GM06990 (cell line): ENCODE data around the gene EMCN.

Experiments used
- DNase-seq: peaks from one replicate; pipeline ENCODE4 v3.0.0-alpha.2; 2011; ENCODE audit not compliant: insufficient read length; ENCODE audit errors: extremely low read depth
- H3K27me3 ChIP-seq: replicated peaks from 2 replicates; pipeline ENCODE4 v1.6.0; 2011; ENCODE audit warnings: low read length; ENCODE audit not compliant: control insufficient read depth, insufficient read depth
- H3K36me3 ChIP-seq: 2 replicates; pipeline ENCODE4 v1.5.1; 2011; ENCODE audit warnings: low read length; ENCODE audit not compliant: control insufficient read depth, insufficient read depth
- H3K4me3 ChIP-seq: replicated peaks from 2 replicates; pipeline ENCODE4 v1.5.1; 2011; ENCODE audit warnings: low read depth, mild to moderate bottlenecking, control low read depth, low read length
- TF ChIP-seq, protein P1 (sequence below): IDR thresholded peaks from 2 replicates; pipeline ENCODE4 v1.5.1; 2011; ENCODE audit warnings: low read length, control low read depth, mild to moderate bottlenecking, inconsistent platforms; ENCODE audit not compliant: insufficient read depth, poor library complexity, severe bottlenecking

The EMCN gene, protein sequence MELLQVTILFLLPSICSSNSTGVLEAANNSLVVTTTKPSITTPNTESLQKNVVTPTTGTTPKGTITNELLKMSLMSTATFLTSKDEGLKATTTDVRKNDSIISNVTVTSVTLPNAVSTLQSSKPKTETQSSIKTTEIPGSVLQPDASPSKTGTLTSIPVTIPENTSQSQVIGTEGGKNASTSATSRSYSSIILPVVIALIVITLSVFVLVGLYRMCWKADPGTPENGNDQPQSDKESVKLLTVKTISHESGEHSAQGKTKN

DNA sequence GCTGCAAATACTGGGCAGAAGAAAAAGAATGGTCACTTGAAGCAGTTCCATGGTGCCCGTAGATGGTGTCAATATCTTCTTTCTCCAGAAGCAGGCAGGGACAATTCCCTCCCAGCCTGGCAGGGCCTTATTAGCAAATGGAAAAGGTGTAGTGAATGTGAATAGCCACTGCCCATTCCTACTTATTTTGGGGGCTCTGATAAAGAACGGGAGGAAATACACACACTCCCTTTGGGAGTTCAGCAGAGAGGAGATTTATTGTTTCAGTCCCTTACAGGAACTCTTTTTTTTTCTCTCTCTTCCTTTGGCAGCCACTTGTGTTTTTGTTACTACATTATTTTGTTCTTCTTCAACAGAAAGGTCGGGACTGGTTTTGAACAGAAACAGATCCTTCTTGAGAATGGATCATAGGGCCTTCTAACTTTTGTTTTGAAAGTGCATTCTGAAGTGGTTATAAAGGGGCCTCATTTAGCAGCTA, at the start of gene EMCN:
Gene EMCN (minus strand): TSS at position 159 of the 478 bp plus-strand sequence. CDS start 108 bp downstream, at position 51.
- TF ChIP-seq, protein P1, sequence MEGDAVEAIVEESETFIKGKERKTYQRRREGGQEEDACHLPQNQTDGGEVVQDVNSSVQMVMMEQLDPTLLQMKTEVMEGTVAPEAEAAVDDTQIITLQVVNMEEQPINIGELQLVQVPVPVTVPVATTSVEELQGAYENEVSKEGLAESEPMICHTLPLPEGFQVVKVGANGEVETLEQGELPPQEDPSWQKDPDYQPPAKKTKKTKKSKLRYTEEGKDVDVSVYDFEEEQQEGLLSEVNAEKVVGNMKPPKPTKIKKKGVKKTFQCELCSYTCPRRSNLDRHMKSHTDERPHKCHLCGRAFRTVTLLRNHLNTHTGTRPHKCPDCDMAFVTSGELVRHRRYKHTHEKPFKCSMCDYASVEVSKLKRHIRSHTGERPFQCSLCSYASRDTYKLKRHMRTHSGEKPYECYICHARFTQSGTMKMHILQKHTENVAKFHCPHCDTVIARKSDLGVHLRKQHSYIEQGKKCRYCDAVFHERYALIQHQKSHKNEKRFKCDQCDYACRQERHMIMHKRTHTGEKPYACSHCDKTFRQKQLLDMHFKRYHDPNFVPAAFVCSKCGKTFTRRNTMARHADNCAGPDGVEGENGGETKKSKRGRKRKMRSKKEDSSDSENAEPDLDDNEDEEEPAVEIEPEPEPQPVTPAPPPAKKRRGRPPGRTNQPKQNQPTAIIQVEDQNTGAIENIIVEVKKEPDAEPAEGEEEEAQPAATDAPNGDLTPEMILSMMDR = no peak

DNA sequence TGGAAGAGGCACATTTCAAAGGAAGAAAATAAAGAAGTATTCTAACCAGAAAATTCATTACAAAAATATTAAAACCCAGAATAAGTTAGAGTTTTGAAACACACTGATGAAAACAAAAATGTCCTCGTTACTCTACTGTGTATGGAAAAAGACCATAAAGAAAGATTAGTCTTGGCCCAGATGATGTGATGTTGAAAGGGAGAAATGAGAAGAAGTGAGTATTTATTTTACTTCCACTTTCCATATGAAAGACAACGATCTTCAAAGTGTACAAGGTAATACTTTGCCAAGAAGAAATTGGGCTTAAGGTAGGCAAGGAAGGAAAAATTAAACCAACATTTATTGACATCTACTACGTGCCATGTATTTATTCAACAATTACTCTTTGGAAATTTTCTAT, 48.6 kb upstream of the EMCN start:
- no peak for DNase-seq
- TF ChIP-seq, protein P1 = no peak
- no peaks in the 10 kb centered on the region for H3K36me3 ChIP-seq
- H3K4me3 ChIP-seq = no peak overlapping the region
- H3K27me3 ChIP-seq = no peaks in the 10 kb centered on the region

More for the DNA sequence above, at the start of gene EMCN:
- no peak within 1 kb of the TSS for H3K4me3 ChIP-seq
- DNase-seq = no peak
- no peaks in the 10 kb centered on the region for H3K36me3 ChIP-seq
- no peaks in the 10 kb centered on the region for H3K27me3 ChIP-seq

DNA sequence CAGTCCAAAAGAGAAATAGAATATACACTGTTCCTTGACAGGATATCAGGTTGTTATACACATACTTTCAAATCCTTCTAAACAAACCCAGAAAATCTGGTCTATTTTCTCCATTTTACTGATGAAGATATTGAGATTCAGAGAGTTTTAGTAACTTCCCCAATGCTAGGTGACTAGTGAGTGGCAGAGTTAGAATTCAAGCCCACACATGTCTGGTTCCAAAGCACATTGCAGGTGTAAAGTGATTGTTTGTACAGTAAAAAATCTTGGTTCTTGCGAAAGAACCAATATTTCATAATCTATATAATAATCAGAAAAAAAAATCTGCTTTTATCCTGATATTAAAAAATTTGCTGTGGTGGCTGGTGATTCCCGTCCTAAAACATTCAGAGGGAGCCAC, 39.5 kb upstream of the EMCN start:
- H3K36me3 ChIP-seq = no peaks in the 10 kb centered on the region
- TF ChIP-seq, protein P1 = no peak
- H3K4me3 ChIP-seq = no peak overlapping the region
- no peak for DNase-seq
- no peaks in the 10 kb centered on the region for H3K27me3 ChIP-seq

DNA sequence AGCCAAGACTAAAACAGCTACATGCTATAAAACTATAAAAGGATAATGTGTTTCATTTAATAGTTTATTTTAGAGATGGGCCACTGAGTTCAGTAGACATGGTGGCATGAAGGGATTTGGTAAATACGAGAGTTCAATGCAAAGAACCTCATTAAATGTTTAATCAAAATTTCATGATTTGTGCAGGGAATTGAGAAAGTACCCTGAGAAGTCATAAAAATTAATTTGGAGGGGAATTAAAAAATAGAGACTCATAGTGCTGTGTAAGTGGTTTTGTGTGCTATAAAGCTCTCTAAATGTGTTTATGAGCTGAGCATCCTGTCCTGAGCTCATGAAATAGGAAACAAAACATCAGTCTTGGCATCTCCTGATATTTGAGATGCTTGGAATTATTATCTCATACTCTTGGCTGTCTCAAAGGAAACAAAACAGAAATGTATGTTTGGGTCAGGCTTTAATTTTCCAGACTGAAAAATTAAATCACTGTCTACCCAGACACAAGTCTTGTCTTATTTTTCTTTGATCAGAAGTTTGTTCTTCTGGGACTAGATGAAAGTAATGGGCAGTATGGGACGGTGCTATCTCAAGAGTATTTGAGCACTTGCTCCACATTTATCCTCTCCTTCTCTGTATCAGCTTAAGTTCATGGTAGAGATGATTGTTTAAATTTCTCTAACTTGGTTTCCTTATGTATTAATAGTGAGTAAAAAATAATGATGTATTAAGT, 38.0 kb upstream of the EMCN start:
- no peak for DNase-seq
- no peak overlapping the region for H3K4me3 ChIP-seq
- H3K27me3 ChIP-seq = no peaks in the 10 kb centered on the region
- H3K36me3 ChIP-seq = no peaks in the 10 kb centered on the region
- TF ChIP-seq, protein P1 = no peak

DNA sequence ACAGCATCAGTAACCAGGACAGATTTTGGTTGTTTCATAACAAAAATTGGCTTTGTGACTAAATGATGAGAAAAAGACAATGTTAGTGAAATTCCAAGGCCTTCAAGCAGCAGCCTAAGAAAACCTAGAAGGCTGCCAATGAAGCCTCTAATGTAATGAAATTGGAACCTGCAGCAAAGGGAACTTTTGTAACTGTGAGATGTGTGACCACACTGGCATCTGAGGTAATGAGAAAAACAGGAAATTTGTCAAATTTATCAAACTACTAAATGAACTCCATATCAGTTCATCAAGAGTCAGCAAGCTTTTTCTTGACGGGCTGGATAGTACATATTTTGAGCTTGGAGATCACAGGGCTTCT, 30.4 kb upstream of the EMCN start:
- no peaks in the 10 kb centered on the region for H3K36me3 ChIP-seq
- DNase-seq = no peak
- no peaks in the 10 kb centered on the region for H3K27me3 ChIP-seq
- TF ChIP-seq, protein P1 = no peak
- no peak overlapping the region for H3K4me3 ChIP-seq
